SK-N-SH (cell line): Measurements from ENCODE around the gene LCA5L. TPM values are rescaled to one million over a fixed set of nuclear protein-coding genes. Genes with fewer than 3 reads are reported as not detected.

Experiments
- CTCF ChIA-PET: fragments of 300-600, 350-600 bp; formaldehyde crosslinking; extraction: SDS; loops from one replicate; lab custom pipeline; 2021; lab: Yijun Ruan, JAX
- POLR2A ChIA-PET: fragments of 350-600 bp; sonication (Branson Sonifier 250); formaldehyde crosslinking; extraction: SDS; loops from one replicate; lab custom pipeline; 2020; ENCODE audit warnings: antibody characterized with exemption, inconsistent platforms; lab: Yijun Ruan, JAX
- DNase-seq: peaks from one replicate; pipeline ENCODE4 v3.0.0; 2012
- H2AFZ ChIP-seq: fragments of 200-600 bp; sonication (generic); 2 replicates; pipeline ENCODE4 v1.8.1; 2016; ENCODE audit warnings: antibody characterized with exemption, mild to moderate bottlenecking, low read depth
- H3F3A ChIP-seq: fragments of 200-600 bp; sonication (generic); replicated peaks from 2 replicates; pipeline ENCODE3; 2016; ENCODE audit warnings: antibody characterized with exemption, mild to moderate bottlenecking; ENCODE audit not compliant: insufficient read depth
- H3K27ac ChIP-seq, 2 experiments: fragments of 200-500 bp in 1 of 2; fragments of 200-600 bp in 1 of 2; sonication (Bioruptor generic) in 1 of 2; sonication (generic), shearing (Covaris generic) in 1 of 2; 2 replicates each; pipeline versions ENCODE4 v1.5.1 to v1.6.1; 2014 to 2016; ENCODE audit warnings: low read depth in 2 of 2, inconsistent platforms in 1 of 2, low read length in 1 of 2, mild to moderate bottlenecking in 1 of 2, mixed read lengths in 1 of 2
- H3K27me3 ChIP-seq: fragments of 200-600 bp; sonication (generic), shearing (Covaris generic); 2 replicates; pipeline ENCODE4 v1.6.1; 2016; ENCODE audit warnings: mixed run types; ENCODE audit not compliant: insufficient read depth
- H3K36me3 ChIP-seq, 2 experiments: fragments of 200-500 bp in 1 of 2; fragments of 200-600 bp in 1 of 2; sonication (Bioruptor generic) in 1 of 2; sonication (generic) in 1 of 2; replicated peaks in 1 of 2; 2 replicates each; pipeline versions ENCODE3 to v1.5.1; 2014 to 2016; ENCODE audit warnings: low read length in 1 of 2, mild to moderate bottlenecking in 1 of 2; ENCODE audit not compliant: insufficient read depth in 2 of 2, control insufficient read depth in 1 of 2
- H3K4me1 ChIP-seq, 2 experiments: fragments of 200-500 bp in 1 of 2; fragments of 200-600 bp in 1 of 2; sonication (Bioruptor generic) in 1 of 2; sonication (generic), shearing (Covaris generic) in 1 of 2; 2 replicates each; pipeline versions ENCODE4 v1.5.1 to v1.6.1; 2014 to 2016; ENCODE audit warnings: low read depth in 1 of 2, low read length in 1 of 2, mixed run types in 1 of 2; ENCODE audit not compliant: insufficient read depth in 2 of 2, control insufficient read depth in 1 of 2
- H3K4me2 ChIP-seq: fragments of 200-600 bp; sonication (generic), shearing (Covaris generic); 2 replicates; pipeline ENCODE4 v1.6.1; 2017; ENCODE audit warnings: mixed run types
- H3K4me3 ChIP-seq, 2 experiments: fragments of 200-500 bp in 1 of 2; fragments of 200-600 bp in 1 of 2; sonication (Bioruptor generic) in 1 of 2; sonication (generic), shearing (Covaris generic) in 1 of 2; 2 replicates each; pipeline versions ENCODE4 v1.5.1 to v1.8.1; 2014 to 2016; ENCODE audit warnings: low read depth in 2 of 2, inconsistent platforms in 1 of 2, low read length in 1 of 2, mild to moderate bottlenecking in 1 of 2, mixed read lengths in 1 of 2, moderate library complexity in 1 of 2
- H3K79me2 ChIP-seq: fragments of 200-600 bp; sonication (generic); 2 replicates; pipeline ENCODE4 v1.8.1; 2017; ENCODE audit warnings: mild to moderate bottlenecking; ENCODE audit not compliant: insufficient read depth
- H3K9ac ChIP-seq: fragments of 200-600 bp; sonication (generic); 2 replicates; pipeline ENCODE4 v1.6.1; 2017; ENCODE audit warnings: mixed run types
- H3K9me2 ChIP-seq: fragments of 200-600 bp; sonication (generic); 2 replicates; pipeline ENCODE4 v1.6.1; 2017; ENCODE audit warnings: mixed run types
- H3K9me3 ChIP-seq: fragments of 200-600 bp; sonication (generic); 2 replicates; pipeline ENCODE4 v1.6.1; 2017; ENCODE audit warnings: mixed run types, mild to moderate bottlenecking, moderate library complexity
- H4K20me1 ChIP-seq: fragments of 200-600 bp; sonication (generic); 2 replicates; pipeline ENCODE4 v1.6.1; 2017; ENCODE audit warnings: mild to moderate bottlenecking, mixed run types; ENCODE audit not compliant: insufficient read depth
- CHD2 ChIP-seq: fragments of 150-350 bp; IDR thresholded peaks from 2 replicates; pipeline ENCODE4 v1.6.1; 2018; ENCODE audit warnings: low read length; ENCODE audit not compliant: partially characterized antibody
- CTCF ChIP-seq: fragments of 200-600 bp; sonication (generic); IDR thresholded peaks from 2 replicates; pipeline ENCODE4 v1.6.1; 2017; ENCODE audit warnings: antibody characterized with exemption, mild to moderate bottlenecking, moderate library complexity
- ELF1 ChIP-seq: IDR thresholded peaks from 2 replicates; pipeline ENCODE4 v1.4.0; 2012
- EZH2phosphoT487 ChIP-seq: fragments of 200-600 bp; sonication (generic); IDR thresholded peaks from 2 replicates; pipeline ENCODE4 v1.6.1; 2017; ENCODE audit warnings: low read depth, mixed run types, mild to moderate bottlenecking, antibody characterized with exemption, moderate library complexity, borderline replicate concordance
- FOSL2 ChIP-seq: IDR thresholded peaks from 2 replicates; pipeline ENCODE4 v1.4.0; 2012; ENCODE audit warnings: low read depth, mild to moderate bottlenecking, moderate library complexity, borderline replicate concordance
- FOXJ3 ChIP-seq: sonication (generic); formaldehyde crosslinking; IDR thresholded peaks from 2 replicates; pipeline ENCODE4 v1.5.1; 2020; ENCODE audit warnings: mild to moderate bottlenecking, missing genetic modification reagents
- GABPA ChIP-seq: IDR thresholded peaks from 2 replicates; pipeline ENCODE4 v1.4.0; 2012; ENCODE audit warnings: low read depth, mild to moderate bottlenecking
- GATA2 ChIP-seq: sonication (generic); formaldehyde crosslinking; IDR thresholded peaks from 2 replicates; pipeline ENCODE4 v1.5.0; 2020; ENCODE audit warnings: mild to moderate bottlenecking, missing genetic modification reagents
- IRF3 ChIP-seq: fragments of 150-350 bp; IDR thresholded peaks from 2 replicates; pipeline ENCODE4 v1.6.1; 2016; ENCODE audit warnings: mild to moderate bottlenecking, low read depth, low read length
- MEF2A ChIP-seq: IDR thresholded peaks from 2 replicates; pipeline ENCODE4 v1.4.0; 2012; ENCODE audit warnings: low read depth, borderline replicate concordance
- MXI1 ChIP-seq: IDR thresholded peaks from 2 replicates; pipeline ENCODE4 v1.6.1; 2012; ENCODE audit warnings: mild to moderate bottlenecking, low read depth, low read length, improper control_type of control experiment
- NFIC ChIP-seq: IDR thresholded peaks from 2 replicates; pipeline ENCODE4 v1.4.0; 2012; ENCODE audit warnings: borderline replicate concordance
- NRF1 ChIP-seq: IDR thresholded peaks from 2 replicates; pipeline ENCODE4 v1.6.1; 2012; ENCODE audit warnings: low read depth, mild to moderate bottlenecking, low read length
- POLR2AphosphoS5 ChIP-seq: IDR thresholded peaks from 2 replicates; pipeline ENCODE4 v1.6.1; 2012; ENCODE audit warnings: low read depth, low read length
- RAD21 ChIP-seq: IDR thresholded peaks from 2 replicates; pipeline ENCODE4 v1.6.1; 2012; ENCODE audit warnings: mild to moderate bottlenecking, low read length
- RCOR1 ChIP-seq: fragments of 150-350 bp; IDR thresholded peaks from 2 replicates; pipeline ENCODE4 v1.6.1; 2017; ENCODE audit warnings: antibody characterized with exemption, low read length
- RFX5 ChIP-seq: IDR thresholded peaks from 2 replicates; pipeline ENCODE4 v1.6.1; 2012; ENCODE audit warnings: mild to moderate bottlenecking, improper control_type of control experiment, low read length
- RXRA ChIP-seq: IDR thresholded peaks from 2 replicates; pipeline ENCODE4 v1.4.0; 2012; ENCODE audit warnings: low read depth, mild to moderate bottlenecking, borderline replicate concordance
- TAF1 ChIP-seq: IDR thresholded peaks from 2 replicates; pipeline ENCODE4 v1.6.1; 2012; ENCODE audit warnings: low read depth, mild to moderate bottlenecking, low read length, moderate library complexity, borderline replicate concordance
- USF1 ChIP-seq: IDR thresholded peaks from 2 replicates; pipeline ENCODE4 v1.4.0; 2012; ENCODE audit warnings: low read depth, borderline replicate concordance
- YY1 ChIP-seq: IDR thresholded peaks from 2 replicates; pipeline ENCODE4 v1.4.0; 2012; ENCODE audit warnings: low read depth, mild to moderate bottlenecking
- ZBTB33 ChIP-seq: IDR thresholded peaks from 2 replicates; pipeline ENCODE4 v1.4.0; 2012; ENCODE audit warnings: low read depth, borderline replicate concordance
- WGBS: methylation state at CpG from one replicate; pipeline ENCODE4 v1.1.6; 2017; ENCODE audit warnings: low lambda C conversion rate; 5-methylcytosine and 5-hydroxymethylcytosine counted together
- polyA plus RNA-seq, 3 experiments: library from polyadenylated mRNA; depleted of rRNA; stranded (reverse); fragments of >200 nt; gene quantifications; 2 replicates each; pipeline ENCODE4 v1.2.3, GENCODE V29; 2012

The LCA5L gene
- polyA plus RNA-seq, 1 of the 3 experiments (the other 2 are of a cell fraction), result 0.74 TPM

DNA sequence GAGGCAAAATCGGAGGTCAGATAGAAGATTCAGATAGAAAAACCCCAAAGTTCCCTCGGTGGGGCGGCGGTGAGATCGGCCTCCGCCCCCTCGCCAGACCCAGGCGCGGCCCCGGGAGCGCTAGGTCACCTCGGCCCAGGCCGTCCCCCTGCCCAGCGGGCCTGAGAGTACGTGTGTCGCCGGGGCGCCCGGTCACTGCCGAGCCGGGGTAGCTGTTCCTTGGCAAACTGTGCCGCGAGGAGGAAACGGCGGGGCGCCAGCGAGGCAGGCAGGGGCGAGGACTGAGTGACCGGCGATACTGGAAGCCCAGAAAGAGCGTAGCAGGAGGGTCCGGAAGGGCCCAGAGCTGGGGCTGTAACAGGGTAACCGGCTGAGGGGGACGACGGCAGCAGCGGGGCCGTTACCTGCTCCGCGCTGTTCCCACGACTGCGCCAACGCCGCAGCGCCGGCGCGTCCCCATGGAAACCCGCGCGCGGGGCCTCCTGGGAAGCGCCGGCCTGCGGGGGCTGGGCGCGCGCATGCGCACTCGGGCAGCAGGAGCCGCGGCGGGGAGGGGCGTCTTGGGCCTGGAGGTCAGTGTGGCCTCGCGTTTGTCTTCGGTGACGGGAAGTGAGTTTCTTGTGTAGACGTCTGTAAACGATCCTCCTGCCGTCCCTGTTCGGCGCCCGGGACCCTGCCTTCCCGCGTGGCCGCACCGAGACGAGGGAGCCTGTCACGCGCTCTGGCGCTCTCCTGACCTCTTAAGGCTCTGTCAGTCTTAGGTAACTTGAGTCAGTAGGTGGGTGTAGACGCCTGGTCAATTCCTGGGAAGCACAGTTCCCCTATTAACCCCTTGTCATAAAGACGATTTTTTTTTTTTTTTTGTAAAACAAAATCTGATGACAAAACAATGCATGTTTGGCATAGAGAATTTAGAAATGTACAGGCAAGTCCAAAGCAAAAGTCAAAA lies at the start of gene LCA5L (continued):
- TF ChIP-seq ZBTB33 (no peak), RFX5 (no peak), NFIC (no peak), NRF1 (peak; percentile 83), MXI1 (peak; percentile 84), ELF1 (no peak), RCOR1 (no peak), GATA2 (CRISPR knock-in tag) (no peak), CHD2 (peak; percentile 82), POLR2AphosphoS5 (peak; percentile 70), MEF2A (no peak), YY1 (no peak)

DNA sequence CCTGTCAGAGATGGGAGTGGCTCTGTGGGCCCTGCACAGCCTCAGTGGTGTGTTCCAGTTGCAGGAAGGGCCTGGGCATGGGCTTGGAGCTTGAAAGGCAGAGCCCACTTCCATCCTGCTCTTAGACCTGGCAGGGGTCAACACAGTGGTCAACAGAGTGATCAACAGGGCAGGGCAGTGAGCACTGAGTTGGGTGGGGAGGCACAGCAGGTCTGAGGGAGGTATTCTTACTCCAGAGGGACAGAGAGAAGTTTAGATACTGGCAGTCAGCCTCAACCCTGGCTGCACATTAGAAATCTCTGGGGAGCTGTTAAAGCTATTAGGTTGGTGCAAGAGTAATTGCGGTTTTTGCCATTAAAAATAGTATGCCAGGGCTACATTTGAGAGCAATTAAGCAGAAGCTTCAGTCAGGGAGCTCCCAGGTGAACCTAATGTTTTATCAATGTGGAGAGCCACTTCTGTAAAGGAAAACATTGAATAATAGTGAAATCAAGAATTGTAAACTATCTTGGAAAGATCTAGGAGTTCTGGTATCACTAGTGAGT lies 43.9 kb upstream of the LCA5L start:
- CTCF ChIA-PET, result no interaction called here
- Histone ChIP-seq H3K9me2 (no peaks in the 10 kb centered on the region), H3K4me2 (no peak overlapping the region)
- TF ChIP-seq TAF1, result no peak
- TF ChIP-seq ZBTB33, result no peak
- no peak for TF ChIP-seq EZH2phosphoT487
- no peak for TF ChIP-seq RFX5
- TF ChIP-seq RCOR1, result no peak
- TF ChIP-seq MEF2A, result no peak
- no peak for TF ChIP-seq IRF3
- no peak for TF ChIP-seq RXRA
- TF ChIP-seq USF1, result no peak
- no peak for TF ChIP-seq GABPA
- no peak for TF ChIP-seq NRF1
- TF ChIP-seq GATA2 (CRISPR knock-in tag), result no peak
- TF ChIP-seq CTCF, result no peak
- no peak for TF ChIP-seq FOXJ3
- no peak for TF ChIP-seq RAD21
- no peak for TF ChIP-seq ELF1
- TF ChIP-seq FOSL2, result no peak
- TF ChIP-seq NFIC, result no peak
- TF ChIP-seq, all 33 proteins: peak for 0
- Histone ChIP-seq H3K27me3 (no peaks in the 10 kb centered on the region), H3K27ac (no peak overlapping the region), H3K4me3 (no peak overlapping the region), H3K9ac (no peak overlapping the region), H3F3A (peaks cover 6% of the 10 kb centered on the region), H3K4me1 (no peaks in the 10 kb centered on the region), H3K79me2 (no peaks in the 10 kb centered on the region), H2AFZ (no peak overlapping the region), H3K9me3 (no peaks in the 10 kb centered on the region), H3K36me3 (no peaks in the 10 kb centered on the region), H4K20me1 (no peaks in the 10 kb centered on the region; the same call in 1 of the 2 replicates)
- DNase-seq, result no peak
- POLR2A ChIA-PET, result no interaction called here
- 6% methylated on average over 1 of the region's 1 CpG for WGBS
